HepG2 (cell line): ENCODE results near the gene MROH2A. TPM values are rescaled to one million over a fixed set of nuclear protein-coding genes. Genes with fewer than 3 reads are reported as not detected.

ENCODE experiments used
- ATF7-NPFF ChIP-seq: sonication (generic); formaldehyde crosslinking; IDR thresholded peaks from 2 replicates; pipeline ENCODE4 v1.8.1; 2023; ENCODE audit warnings: mild to moderate bottlenecking, low read depth, missing genetic modification reagents, moderate library complexity
- CBX2 ChIP-seq, 2 experiments: fragments of 200-600 bp in 1 of 2; sonication (generic); formaldehyde crosslinking in 1 of 2; IDR thresholded peaks; 2 replicates each; pipeline versions ENCODE4 v1.7.0 to v1.8.1; 2018 to 2022; ENCODE audit warnings: low read depth in 2 of 2, low read length in 1 of 2, mild to moderate bottlenecking in 1 of 2, missing genetic modification reagents in 1 of 2
- CCDC6 ChIP-seq: sonication (generic); formaldehyde crosslinking; IDR thresholded peaks from 2 replicates; pipeline ENCODE4 v1.8.1; 2022; ENCODE audit warnings: mild to moderate bottlenecking, missing genetic modification reagents, moderate library complexity
- CTCF ChIP-seq: sonication (generic); formaldehyde crosslinking; IDR thresholded peaks from 2 replicates; pipeline ENCODE4 v1.5.0; 2020; ENCODE audit warnings: mild to moderate bottlenecking, missing genetic modification reagents, moderate library complexity
- GATA4 ChIP-seq: sonication (generic); IDR thresholded peaks from 2 replicates; pipeline ENCODE4 v1.6.1; 2016; ENCODE audit warnings: antibody characterized with exemption, low read depth, borderline replicate concordance
- GATAD2A ChIP-seq: IDR thresholded peaks from 2 replicates; pipeline ENCODE4 v1.6.1; 2016
- HMG20A ChIP-seq: IDR thresholded peaks from 2 replicates; pipeline ENCODE4 v1.6.1; 2016; ENCODE audit warnings: borderline replicate concordance
- HMGA1 ChIP-seq: sonication (generic); formaldehyde crosslinking; conservative IDR thresholded peaks from 2 replicates; pipeline ENCODE4 v1.4.0; 2020; ENCODE audit warnings: missing genetic modification reagents
- HMGXB4 ChIP-seq, 2 experiments: sonication (generic) in 1 of 2; formaldehyde crosslinking in 1 of 2; IDR thresholded peaks; 2 replicates each; pipeline versions ENCODE4 v1.4.0 to v1.6.1; 2018 to 2020; ENCODE audit warnings: missing genetic modification reagents in 2 of 2, borderline replicate concordance in 1 of 2, low read depth in 1 of 2, mild to moderate bottlenecking in 1 of 2, missing biosample characterization in 1 of 2
- HOXA3 ChIP-seq: sonication (generic); formaldehyde crosslinking; IDR thresholded peaks from 2 replicates; pipeline ENCODE4 v1.5.0; 2020; ENCODE audit warnings: missing genetic modification reagents
- IKZF4 ChIP-seq: sonication (generic); formaldehyde crosslinking; IDR thresholded peaks from 2 replicates; pipeline ENCODE4 v1.5.1; 2020; ENCODE audit warnings: borderline replicate concordance, mild to moderate bottlenecking, low read depth, missing genetic modification reagents; ENCODE audit errors: not compliant biosample characterization
- JUNB ChIP-seq: sonication (generic); formaldehyde crosslinking; IDR thresholded peaks from 2 replicates; pipeline ENCODE4 v1.8.0; 2022; ENCODE audit warnings: missing genetic modification reagents, mild to moderate bottlenecking, borderline replicate concordance
- KDM3A ChIP-seq: IDR thresholded peaks from 2 replicates; pipeline ENCODE4 v1.6.1; 2018; ENCODE audit warnings: low read depth, missing compliant biosample characterization
- NCOA2 ChIP-seq: sonication (generic); formaldehyde crosslinking; IDR thresholded peaks from 2 replicates; pipeline ENCODE4 v1.8.0; 2022; ENCODE audit warnings: inconsistent platforms
- RAD51 ChIP-seq: fragments of 450-650 bp; IDR thresholded peaks from 2 replicates; pipeline ENCODE4 v1.6.1; 2016; ENCODE audit warnings: borderline replicate concordance
- RFXAP ChIP-seq: sonication (generic); formaldehyde crosslinking; IDR thresholded peaks from 2 replicates; pipeline ENCODE4 v1.4.0; 2020; ENCODE audit warnings: missing genetic modification reagents, borderline replicate concordance
- ZFAT ChIP-seq: sonication (generic); formaldehyde crosslinking; conservative IDR thresholded peaks from 2 replicates; pipeline ENCODE4 v1.8.1; 2023; ENCODE audit warnings: missing genetic modification reagents, inconsistent platforms
- ZNF232 ChIP-seq: sonication (generic); formaldehyde crosslinking; IDR thresholded peaks from 2 replicates; pipeline ENCODE4 v1.4.0; 2020; ENCODE audit warnings: missing genetic modification reagents, borderline replicate concordance
- ZNF788 ChIP-seq: sonication (generic); formaldehyde crosslinking; IDR thresholded peaks from 2 replicates; pipeline ENCODE4 v1.5.0; 2020; ENCODE audit warnings: mild to moderate bottlenecking, missing genetic modification reagents, borderline replicate concordance
- ZNF839 ChIP-seq: sonication (generic); formaldehyde crosslinking; IDR thresholded peaks from 2 replicates; pipeline ENCODE4 v1.4.0; 2020; ENCODE audit warnings: missing genetic modification reagents, mild to moderate bottlenecking, borderline replicate concordance
- polyA plus RNA-seq, 8 experiments: library from polyadenylated mRNA; depleted of rRNA in 3 of 8; stranded (reverse) in 7 of 8; unstranded in 1 of 8; fragments of >200 nt; fragmentation: Illumina TruSeq in 4 of 8; extraction: Trizol in 4 of 8; gene quantifications; 2 replicates each; pipeline versions ENCODE4 v1.2.1 to v1.2.3, GENCODE V29; 2011 to 2016; ENCODE audit warnings: low read depth in 4 of 8, missing spikeins in 1 of 8, mixed read lengths in 1 of 8; ENCODE audit not compliant: insufficient read depth in 1 of 8
- total RNA-seq, 5 experiments: library from RNA; depleted of rRNA; stranded (reverse); fragments of >200 nt; fragmentation: Illumina TruSeq; extraction: Trizol; gene quantifications; 2 replicates each; pipeline ENCODE4 v1.2.3, GENCODE V29; 2016; ENCODE audit warnings: low read depth in 1 of 5
- TF ChIP-seq, protein P1 (sequence below): IDR thresholded peaks from 2 replicates; pipeline ENCODE4 v1.6.1; 2012; ENCODE audit warnings: inconsistent platforms
- TF ChIP-seq, protein P2 (sequence below): IDR thresholded peaks from 2 replicates; pipeline ENCODE4 v1.4.0; 2020; ENCODE audit warnings: mild to moderate bottlenecking, missing genetic modification reagents

Gene MROH2A
- total and polyA plus RNA-seq, 2 of the 13 experiments (the other 11 are each of a cell fraction or from before 2014, with no cell fraction given), result 0.03 to 0.04 TPM

DNA sequence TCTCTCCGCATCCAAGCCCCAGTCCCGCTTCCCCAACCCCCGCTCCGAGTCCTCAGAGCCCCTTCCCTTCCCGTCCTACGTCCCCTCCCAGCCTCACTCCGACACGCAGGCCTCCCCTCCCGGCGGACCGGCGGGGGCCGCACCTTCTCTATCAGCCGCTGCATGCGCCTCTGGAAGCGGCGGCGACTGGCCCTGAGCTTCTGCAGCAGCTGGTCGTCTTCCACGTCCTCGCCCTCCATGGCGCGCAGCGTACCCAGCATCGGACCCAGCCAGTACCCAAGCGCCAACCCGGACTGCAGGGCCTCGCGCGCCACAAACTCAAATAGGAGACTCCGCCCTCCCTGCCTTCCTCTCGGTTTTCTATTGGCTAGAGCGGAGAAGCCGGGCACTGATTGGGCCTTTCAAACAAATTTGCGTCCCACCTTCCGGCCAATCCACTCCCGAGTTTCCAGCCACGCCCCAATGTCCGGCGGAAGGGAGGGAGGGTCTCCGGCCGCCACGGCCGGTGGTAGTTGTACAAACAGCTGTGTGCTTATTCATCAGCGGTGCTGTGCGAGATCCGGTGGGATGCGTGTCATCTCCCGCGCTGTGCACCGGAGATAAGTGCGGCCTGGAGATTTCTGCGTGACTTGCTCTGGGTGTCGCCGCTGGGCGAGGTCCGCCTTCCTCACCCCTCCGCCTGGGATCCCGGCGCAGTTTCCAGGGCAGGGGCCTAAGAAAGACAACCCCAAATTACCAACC, 76.3 kb downstream of the MROH2A start, which contains the start of gene HJURP (continued):
- TF ChIP-seq ZNF788 (peak; percentile 69; the same call in 1 of the 2 replicates), CCDC6 (CRISPR knock-in tag) (peak; percentile 99), RAD51 (no peak), ATF7-NPFF (peak; percentile 99), RFXAP (0 out of 2 replicates have a peak, but pooled peaks have one; percentile 56), HMGXB4 (CRISPR knock-in tag; IDR thresholded peaks at IDR 0.05; ENCODE audit: borderline replicate concordance in 1 of 2, low read depth in 1 of 2) (peak in 1 of 2 experiments; percentile 41; a peak in 1 of 4 replicates), CTCF (CRISPR knock-in tag) (no peak), ZNF839 (no peak), ZNF232 (no peak), HMG20A (CRISPR knock-in tag) (no peak), HMGA1 (CRISPR knock-in tag) (no peak), ZFAT (CRISPR knock-in tag) (no peak), GATAD2A (CRISPR knock-in tag) (peak; percentile 31), JUNB (peak; percentile 92), NCOA2 (CRISPR knock-in tag) (no peak; the same call in none of the 2 replicates), KDM3A (CRISPR knock-in tag) (peak; percentile 49; the same call in 1 of the 2 replicates), GATA4 (no peak; the same call in 1 of the 2 replicates), IKZF4 (CRISPR knock-in tag) (peak; percentile 18), HOXA3 (CRISPR knock-in tag) (peak; percentile 83), CBX2 (IDR thresholded peaks at IDR 0.05; ENCODE audit: low read depth, low read length) (no peak), CBX2 (CRISPR knock-in tag; IDR thresholded peaks at IDR 0.05; ENCODE audit: low read depth) (no peak)
- TF ChIP-seq, protein P1, sequence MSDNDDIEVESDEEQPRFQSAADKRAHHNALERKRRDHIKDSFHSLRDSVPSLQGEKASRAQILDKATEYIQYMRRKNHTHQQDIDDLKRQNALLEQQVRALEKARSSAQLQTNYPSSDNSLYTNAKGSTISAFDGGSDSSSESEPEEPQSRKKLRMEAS, result peak; percentile 91
- TF ChIP-seq, protein P2, sequence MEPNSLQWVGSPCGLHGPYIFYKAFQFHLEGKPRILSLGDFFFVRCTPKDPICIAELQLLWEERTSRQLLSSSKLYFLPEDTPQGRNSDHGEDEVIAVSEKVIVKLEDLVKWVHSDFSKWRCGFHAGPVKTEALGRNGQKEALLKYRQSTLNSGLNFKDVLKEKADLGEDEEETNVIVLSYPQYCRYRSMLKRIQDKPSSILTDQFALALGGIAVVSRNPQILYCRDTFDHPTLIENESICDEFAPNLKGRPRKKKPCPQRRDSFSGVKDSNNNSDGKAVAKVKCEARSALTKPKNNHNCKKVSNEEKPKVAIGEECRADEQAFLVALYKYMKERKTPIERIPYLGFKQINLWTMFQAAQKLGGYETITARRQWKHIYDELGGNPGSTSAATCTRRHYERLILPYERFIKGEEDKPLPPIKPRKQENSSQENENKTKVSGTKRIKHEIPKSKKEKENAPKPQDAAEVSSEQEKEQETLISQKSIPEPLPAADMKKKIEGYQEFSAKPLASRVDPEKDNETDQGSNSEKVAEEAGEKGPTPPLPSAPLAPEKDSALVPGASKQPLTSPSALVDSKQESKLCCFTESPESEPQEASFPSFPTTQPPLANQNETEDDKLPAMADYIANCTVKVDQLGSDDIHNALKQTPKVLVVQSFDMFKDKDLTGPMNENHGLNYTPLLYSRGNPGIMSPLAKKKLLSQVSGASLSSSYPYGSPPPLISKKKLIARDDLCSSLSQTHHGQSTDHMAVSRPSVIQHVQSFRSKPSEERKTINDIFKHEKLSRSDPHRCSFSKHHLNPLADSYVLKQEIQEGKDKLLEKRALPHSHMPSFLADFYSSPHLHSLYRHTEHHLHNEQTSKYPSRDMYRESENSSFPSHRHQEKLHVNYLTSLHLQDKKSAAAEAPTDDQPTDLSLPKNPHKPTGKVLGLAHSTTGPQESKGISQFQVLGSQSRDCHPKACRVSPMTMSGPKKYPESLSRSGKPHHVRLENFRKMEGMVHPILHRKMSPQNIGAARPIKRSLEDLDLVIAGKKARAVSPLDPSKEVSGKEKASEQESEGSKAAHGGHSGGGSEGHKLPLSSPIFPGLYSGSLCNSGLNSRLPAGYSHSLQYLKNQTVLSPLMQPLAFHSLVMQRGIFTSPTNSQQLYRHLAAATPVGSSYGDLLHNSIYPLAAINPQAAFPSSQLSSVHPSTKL, result peak; percentile 67
